Right cardiac atrium (tissue), 5 donors: ENCODE measurements around the gene UBN1. TPM values are rescaled to one million over a fixed set of nuclear protein-coding genes. Genes with fewer than 3 reads are reported as not detected.
A peak's percentile ranks its signal among the peaks of the same experiment; 100 is the strongest.

Experiments used
- ATAC-seq, 2 donors: fragments of 200-7000 bp; cut with Tn5 transposase; one replicate each; pipeline versions ENCODE4 v1.8.0 to v1.9.1; 2020; ENCODE audit warnings: moderate library complexity in 2 of 2, mild to moderate bottlenecking in 1 of 2
- DNase-seq, 3 donors: peaks; one replicate each; pipeline ENCODE4 v3.0.0-alpha.2; 2020
- H3K27ac ChIP-seq: one replicate; pipeline ENCODE4 v1.5.1; 2013; ENCODE audit warnings: mild to moderate bottlenecking, low read length, control low read depth, moderate library complexity
- H3K27me3 ChIP-seq: one replicate; pipeline ENCODE4 v1.6.1; 2013; ENCODE audit not compliant: control insufficient read depth, insufficient read depth
- H3K4me1 ChIP-seq: one replicate; pipeline ENCODE4 v1.6.1; 2013; ENCODE audit warnings: low read length; ENCODE audit not compliant: control insufficient read depth, insufficient read depth
- H3K4me3 ChIP-seq: one replicate; pipeline ENCODE4 v1.5.1; 2013; ENCODE audit warnings: low read length, control low read depth
- H3K9me3 ChIP-seq: one replicate; pipeline ENCODE4 v1.6.1; 2013; ENCODE audit warnings: low read length; ENCODE audit not compliant: control insufficient read depth
- WGBS: extraction: QIAGEN DNeasy Blood & Tissue Kit; methylation state at CpG from one replicate; pipeline ENCODE4 v1.1.7; 2013; 5-methylcytosine and 5-hydroxymethylcytosine counted together
- intact Hi-C, 4 donors: fragments of 100-400 bp; cut with DNase I; formaldehyde crosslinking; loops; one replicate each; pipeline versions ENCODE4 v1.11.0 to v1.14.0; 2022 to 2023
- polyA plus RNA-seq: library from polyadenylated mRNA; stranded (reverse); fragments of 200-250 nt; gene quantifications from one replicate; pipeline ENCODE4 v1.2.3, GENCODE V29; 2013
- total RNA-seq, 4 donors: library from RNA; stranded (reverse); fragmentation: NEBNext Ultra II Directional; extraction: Animal tissue kit (Norgen Biotek cat#: 25700); gene quantifications; one replicate each; pipeline ENCODE4 v1.2.1, GENCODE V29; 2021
- donor health status: healthy with polysubstance abuse.
- donor health status: DM: no; HTN: yes; CAD: no.
- donor health status: DM: no; HTN: no; CAD: no.
- donor health status: DM: no; HTN: yes; CAD: no; lungs with severe emphysema.
- donor health status: DM: yes; HTN: yes; CAD: no.

UBN1 gene
- total and polyA plus RNA-seq, 5 donors = 16.5 to 30.4 (median 25.7) TPM

GRCh38 chr16:4864728-4865127 lies 17.4 kb downstream of the UBN1 start:
- ATAC-seq (no peak), DNase-seq (no peak)
- Histone ChIP-seq H3K9me3 (no peaks in the 10 kb centered on the region), H3K4me1 (peaks cover 5% of the 10 kb centered on the region), H3K27me3 (no peaks in the 10 kb centered on the region), H3K4me3 (no peak overlapping the region), H3K27ac (no peak overlapping the region)
- 80% methylated on average over 3 of the region's 3 CpGs for WGBS
- intact Hi-C loops = no loop called here

DNA sequence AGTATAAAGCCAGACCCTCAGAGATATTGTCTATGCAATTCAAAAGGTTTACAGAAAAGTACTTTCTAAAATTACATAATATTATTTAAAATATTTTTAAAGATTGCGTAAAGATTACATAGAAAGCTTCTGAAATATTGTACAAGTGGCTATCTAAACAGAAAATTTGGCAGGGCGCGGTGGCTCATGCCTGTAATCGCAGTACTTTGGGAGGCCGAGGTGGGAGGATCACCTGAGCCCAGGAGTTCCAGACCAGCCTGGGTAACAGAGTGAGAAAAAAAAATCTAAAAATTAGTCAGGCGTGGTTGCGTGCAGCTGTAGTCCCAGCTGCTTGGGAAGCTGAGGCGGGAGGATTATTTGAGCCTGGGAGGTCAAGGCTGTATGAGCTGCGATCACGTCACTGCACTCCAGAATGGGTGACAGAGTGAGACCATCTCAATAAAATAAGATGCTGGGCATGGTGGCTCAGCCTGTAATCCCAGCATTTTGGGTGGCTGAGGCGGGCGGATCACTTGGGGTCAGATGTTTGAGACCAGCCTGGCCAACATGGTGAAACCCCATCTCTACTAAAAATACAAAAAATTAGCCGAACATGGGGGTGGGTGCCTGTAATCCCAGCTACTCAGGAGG lies 18.1 kb downstream of the UBN1 start:
- intact Hi-C loops = no loop called here
- DNase-seq (no peak), ATAC-seq (no peak)
- Histone ChIP-seq H3K4me3 (no peak overlapping the region), H3K27me3 (no peaks in the 10 kb centered on the region), H3K9me3 (no peaks in the 10 kb centered on the region), H3K27ac (no peak overlapping the region), H3K4me1 (peaks cover 5% of the 10 kb centered on the region)
- WGBS = 97% methylated on average over 13 of the region's 13 CpGs

DNA sequence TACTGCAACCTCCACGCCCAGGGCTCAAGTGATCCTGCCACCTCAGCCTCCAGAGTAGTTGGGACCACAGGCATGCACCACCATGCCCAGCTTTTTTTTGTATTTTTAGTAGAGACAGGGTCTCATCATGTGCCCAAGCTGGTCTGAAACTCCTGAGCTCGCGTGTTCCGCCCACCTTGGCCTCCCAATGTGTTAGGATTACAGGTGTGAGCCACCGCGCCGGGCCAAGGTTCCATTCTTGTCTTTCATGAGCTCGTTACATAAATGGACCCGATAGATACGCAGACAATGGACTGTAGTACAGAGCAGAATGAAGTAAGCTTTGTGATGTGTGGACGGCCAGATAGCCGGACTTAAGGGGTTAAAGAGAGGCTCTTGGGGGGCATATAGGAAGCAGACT lies 19.3 kb downstream of the UBN1 start:
- Histone ChIP-seq H3K27me3 (no peaks in the 10 kb centered on the region), H3K4me3 (no peak overlapping the region), H3K4me1 (peaks cover 3% of the 10 kb centered on the region), H3K27ac (no peak overlapping the region), H3K9me3 (no peaks in the 10 kb centered on the region)
- ATAC-seq (no peak), DNase-seq (no peak)
- intact Hi-C loops = no loop called here
- WGBS = 98% methylated on average over 12 of the region's 12 CpGs

- intact Hi-C loops = no loop called here
- Histone ChIP-seq H3K27ac (no peak overlapping the region), H3K27me3 (no peaks in the 10 kb centered on the region), H3K9me3 (no peaks in the 10 kb centered on the region), H3K4me3 (no peak overlapping the region), H3K4me1 (peaks cover 3% of the 10 kb centered on the region)
- ATAC-seq (no peak), DNase-seq (no peak)
- 93% methylated on average over 5 of the region's 5 CpGs for WGBS
These were observed 20.7 kb downstream of the UBN1 start for GRCh38 chr16:4868026-4868425.

DNA sequence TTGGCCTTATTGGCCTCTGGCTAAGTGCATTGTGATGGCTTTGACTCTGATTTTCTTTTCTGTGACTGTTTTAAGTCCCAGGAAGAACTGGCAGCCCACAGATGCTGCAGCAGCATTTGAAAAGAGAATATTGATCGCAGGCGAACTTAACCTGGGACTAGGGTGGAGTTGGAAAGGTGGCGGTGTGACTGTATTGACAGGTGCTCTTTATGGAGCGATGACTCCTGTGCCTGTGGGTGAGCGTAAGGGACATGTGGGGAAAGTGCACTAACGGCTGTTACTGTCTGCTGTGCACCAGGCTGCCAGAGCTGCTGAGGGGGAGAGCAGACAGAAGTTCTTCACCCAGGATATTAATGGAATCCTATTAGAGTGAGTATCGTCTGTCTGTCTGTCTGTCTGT lies 21.3 kb downstream of the UBN1 start:
- intact Hi-C loops = no loop called here
- peaks cover 3% of the 10 kb centered on the region for H3K4me1 ChIP-seq
- no peak overlapping the region for H3K4me3 ChIP-seq
- ATAC-seq (no peak), DNase-seq (no peak)
- no peaks in the 10 kb centered on the region for H3K27me3 ChIP-seq
- no peaks in the 10 kb centered on the region for H3K9me3 ChIP-seq
- WGBS = 84% methylated on average over 7 of the region's 7 CpGs
- H3K27ac ChIP-seq = no peak overlapping the region

GRCh38 chr16:4869147-4869805 lies 22.0 kb downstream of the UBN1 start:
- DNase-seq (no peak), ATAC-seq (no peak)
- intact Hi-C loops = no loop called here
- H3K27me3 ChIP-seq = no peaks in the 10 kb centered on the region
- no peaks in the 10 kb centered on the region for H3K9me3 ChIP-seq
- WGBS = 85% methylated on average over 13 of the region's 13 CpGs
- H3K4me3 ChIP-seq = no peak overlapping the region
- no peak overlapping the region for H3K27ac ChIP-seq
- no peaks in the 10 kb centered on the region for H3K4me1 ChIP-seq

DNA sequence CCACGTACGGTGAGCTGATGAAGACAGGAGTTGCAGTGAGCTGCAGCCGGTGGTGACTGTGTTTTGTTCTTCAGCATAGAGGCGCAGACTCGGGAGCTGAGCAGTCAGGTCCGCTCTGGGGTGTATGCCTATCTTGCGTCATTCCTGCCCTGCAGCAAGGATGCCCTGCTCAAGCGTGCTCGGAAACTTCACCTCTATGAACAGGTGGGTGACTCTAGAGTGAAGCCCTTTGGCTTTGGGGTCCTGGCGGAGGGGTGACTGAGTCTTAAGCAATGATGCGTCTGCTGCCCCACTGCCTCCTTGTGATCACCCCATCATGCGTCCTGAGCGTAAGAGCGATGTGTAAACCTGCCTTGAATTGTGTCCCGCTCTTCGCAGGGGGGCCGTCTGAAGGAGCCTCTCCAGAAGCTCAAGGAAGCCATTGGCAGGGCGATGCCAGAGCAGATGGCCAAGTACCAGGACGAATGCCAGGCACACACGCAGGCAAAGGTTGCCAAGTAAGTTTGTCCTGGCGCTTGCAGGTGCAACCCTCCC lies 22.9 kb downstream of the UBN1 start:
- Histone ChIP-seq H3K9me3 (no peaks in the 10 kb centered on the region), H3K4me3 (no peak overlapping the region), H3K27me3 (no peaks in the 10 kb centered on the region), H3K27ac (no peak overlapping the region), H3K4me1 (no peaks in the 10 kb centered on the region)
- intact Hi-C loops = loop anchor here in 1 of 4 donors (10.0 kb wide), 1 partner anchor 55 kb away; no protein-coding TSS in a partner anchor
- DNase-seq = no peak
- no peak for ATAC-seq
- WGBS = 93% methylated on average over 21 of the region's 21 CpGs

DNA sequence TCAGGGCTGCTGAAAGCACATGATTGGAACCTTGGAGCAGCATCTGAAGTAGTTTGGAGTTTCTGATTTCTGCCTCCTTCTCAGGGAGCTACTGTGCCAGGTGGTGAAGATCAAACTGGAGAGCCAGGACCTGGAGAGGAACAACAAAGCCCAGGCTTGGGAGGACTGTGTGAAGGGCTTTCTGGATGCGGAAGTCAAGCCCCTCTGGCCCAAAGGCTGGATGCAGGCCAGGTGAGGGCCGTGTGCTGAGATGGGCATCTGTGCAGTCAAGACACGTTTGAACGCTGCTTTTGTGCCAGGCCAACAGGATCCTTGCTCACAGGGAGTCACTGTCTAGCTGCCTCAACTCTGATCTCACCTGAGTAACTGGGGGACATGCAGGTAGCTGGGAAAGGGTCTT lies 23.8 kb downstream of the UBN1 start:
- no peak for ATAC-seq
- Histone ChIP-seq H3K9me3 (no peaks in the 10 kb centered on the region), H3K4me3 (no peak overlapping the region), H3K27ac (no peak overlapping the region), H3K4me1 (no peaks in the 10 kb centered on the region), H3K27me3 (no peaks in the 10 kb centered on the region)
- no peak for DNase-seq
- 84% methylated on average over 4 of the region's 4 CpGs for WGBS
- intact Hi-C loops = loop anchor here in 1 of 4 donors (10.0 kb wide), 1 partner anchor 56 kb away; no protein-coding TSS in a partner anchor

- Histone ChIP-seq H3K27me3 (no peaks in the 10 kb centered on the region), H3K9me3 (no peaks in the 10 kb centered on the region), H3K27ac (no peak overlapping the region), H3K4me1 (no peaks in the 10 kb centered on the region), H3K4me3 (no peak overlapping the region)
- ATAC-seq (peak; percentile 32 to 68), DNase-seq (no peak)
- WGBS = 59% methylated on average over 3 of the region's 3 CpGs
- intact Hi-C loops = loop anchor here in 1 of 4 donors (10.0 kb wide), 1 partner anchor 58 kb away; no protein-coding TSS in a partner anchor
These were observed 25.8 kb downstream of the UBN1 start for GRCh38 chr16:4873091-4873490.

- no peak for DNase-seq
- intact Hi-C loops = loop anchor here in 1 of 4 donors (10.0 kb wide), 1 partner anchor 60 kb away; no protein-coding TSS in a partner anchor
These were observed 27.4 kb downstream of the UBN1 start for GRCh38 chr16:4874666-4875065.

DNA sequence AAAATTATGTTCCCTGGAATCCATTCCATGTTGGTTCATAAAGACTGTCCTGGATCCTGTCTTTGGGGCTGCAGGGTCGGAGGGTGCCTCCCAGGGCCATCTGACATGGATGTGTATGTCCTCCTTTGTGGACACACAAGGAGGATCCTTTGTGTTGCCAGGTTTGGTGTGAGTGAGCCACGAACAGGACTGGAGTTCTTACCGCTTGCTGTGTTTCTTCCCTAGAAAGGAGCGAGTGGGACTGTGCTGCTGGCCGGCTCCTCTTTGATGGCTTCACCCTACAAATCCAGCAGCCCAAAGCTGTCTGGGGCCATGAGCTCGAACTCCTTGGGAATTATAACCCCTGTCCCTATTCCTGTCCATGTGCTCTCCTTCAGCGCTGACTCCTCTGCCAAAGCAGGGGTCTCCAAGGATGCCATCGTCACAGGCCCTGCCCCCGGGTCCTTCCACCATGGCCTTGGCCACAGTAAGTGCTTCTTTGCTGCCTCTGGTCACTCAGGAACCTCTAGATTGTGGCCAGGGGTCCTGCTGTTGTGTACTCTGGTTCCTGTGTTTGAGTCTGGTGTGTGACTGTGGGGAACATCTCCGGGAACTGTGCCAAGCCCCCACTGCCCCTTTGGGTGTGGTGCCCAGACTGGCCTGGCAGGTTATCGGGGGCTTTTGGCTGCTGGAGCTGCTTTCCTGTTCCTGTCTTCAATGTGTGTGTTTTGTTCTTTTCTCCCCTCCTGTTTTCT lies 29.5 kb downstream of the UBN1 start:
- DNase-seq = peak in 1 of 3 donors; percentile 27
- intact Hi-C loops = loop anchor here in 1 of 4 donors (10.0 kb wide), 1 partner anchor 62 kb away; no protein-coding TSS in a partner anchor
- Histone ChIP-seq H3K27me3 (no peaks in the 10 kb centered on the region), H3K4me1 (no peaks in the 10 kb centered on the region), H3K4me3 (no peak overlapping the region), H3K9me3 (no peaks in the 10 kb centered on the region), H3K27ac (no peak overlapping the region)
- 83% methylated on average over 11 of the region's 11 CpGs for WGBS
- ATAC-seq = no peak

More at GRCh38 chr16:4874666-4875065, 27.4 kb downstream of the UBN1 start:
- Histone ChIP-seq H3K4me3 (no peak overlapping the region), H3K27me3 (no peaks in the 10 kb centered on the region), H3K9me3 (no peaks in the 10 kb centered on the region), H3K4me1 (no peaks in the 10 kb centered on the region), H3K27ac (no peak overlapping the region)
- 87% methylated on average over 8 of the region's 8 CpGs for WGBS
- no peak for ATAC-seq
